Type B pancreatic cell (in vitro differentiated cells): ENCODE results near the gene RUSC2. TPM values are rescaled to one million over a fixed set of nuclear protein-coding genes. Genes with fewer than 3 reads are reported as not detected.
A peak's percentile ranks its signal among the peaks of the same experiment; 100 is the strongest.

Source experiments
- DNase-seq: peaks from one replicate; pipeline ENCODE4 v3.0.0; 2021; ENCODE audit warnings: mixed read lengths; ENCODE audit not compliant: unreplicated experiment; ENCODE audit errors: extremely low spot score
- H3K27ac Mint-ChIP-seq: 2 replicates; pipeline ENCODE4 v1.8.0; 2021; ENCODE audit warnings: mild to moderate bottlenecking, mixed read lengths
- H3K27me3 Mint-ChIP-seq: 2 replicates; pipeline ENCODE4 v1.8.0; 2021; ENCODE audit warnings: mixed read lengths
- H3K36me3 Mint-ChIP-seq: 2 replicates; pipeline ENCODE4 v1.8.0; 2021; ENCODE audit warnings: mixed read lengths
- H3K4me1 Mint-ChIP-seq: one replicate; pipeline ENCODE4 v1.8.0; 2021; ENCODE audit warnings: mixed read lengths; ENCODE audit not compliant: unreplicated experiment
- H3K4me3 Mint-ChIP-seq: 2 replicates; pipeline ENCODE4 v1.8.0; 2021; ENCODE audit warnings: mild to moderate bottlenecking, mixed read lengths
- H3K9me3 Mint-ChIP-seq: 2 replicates; pipeline ENCODE4 v1.8.0; 2021; ENCODE audit warnings: mixed read lengths
- CTCF ChIP-seq: fragments of 200-600 bp; sonication (generic); conservative IDR thresholded peaks from 2 replicates; pipeline ENCODE4 v1.5.0; 2021; ENCODE audit warnings: antibody characterized with exemption, mild to moderate bottlenecking
- long read RNA-seq: library from polyadenylated mRNA; unstranded; transcript quantifications from one replicate; pipeline ENCODE4 v2.0.0, GENCODE V29; 2020
- total RNA-seq: library from RNA; stranded (reverse); gene quantifications from 2 replicates; pipeline ENCODE4 v1.2.1, GENCODE V29; 2021; ENCODE audit warnings: low replicate concordance

The RUSC2 gene, protein sequence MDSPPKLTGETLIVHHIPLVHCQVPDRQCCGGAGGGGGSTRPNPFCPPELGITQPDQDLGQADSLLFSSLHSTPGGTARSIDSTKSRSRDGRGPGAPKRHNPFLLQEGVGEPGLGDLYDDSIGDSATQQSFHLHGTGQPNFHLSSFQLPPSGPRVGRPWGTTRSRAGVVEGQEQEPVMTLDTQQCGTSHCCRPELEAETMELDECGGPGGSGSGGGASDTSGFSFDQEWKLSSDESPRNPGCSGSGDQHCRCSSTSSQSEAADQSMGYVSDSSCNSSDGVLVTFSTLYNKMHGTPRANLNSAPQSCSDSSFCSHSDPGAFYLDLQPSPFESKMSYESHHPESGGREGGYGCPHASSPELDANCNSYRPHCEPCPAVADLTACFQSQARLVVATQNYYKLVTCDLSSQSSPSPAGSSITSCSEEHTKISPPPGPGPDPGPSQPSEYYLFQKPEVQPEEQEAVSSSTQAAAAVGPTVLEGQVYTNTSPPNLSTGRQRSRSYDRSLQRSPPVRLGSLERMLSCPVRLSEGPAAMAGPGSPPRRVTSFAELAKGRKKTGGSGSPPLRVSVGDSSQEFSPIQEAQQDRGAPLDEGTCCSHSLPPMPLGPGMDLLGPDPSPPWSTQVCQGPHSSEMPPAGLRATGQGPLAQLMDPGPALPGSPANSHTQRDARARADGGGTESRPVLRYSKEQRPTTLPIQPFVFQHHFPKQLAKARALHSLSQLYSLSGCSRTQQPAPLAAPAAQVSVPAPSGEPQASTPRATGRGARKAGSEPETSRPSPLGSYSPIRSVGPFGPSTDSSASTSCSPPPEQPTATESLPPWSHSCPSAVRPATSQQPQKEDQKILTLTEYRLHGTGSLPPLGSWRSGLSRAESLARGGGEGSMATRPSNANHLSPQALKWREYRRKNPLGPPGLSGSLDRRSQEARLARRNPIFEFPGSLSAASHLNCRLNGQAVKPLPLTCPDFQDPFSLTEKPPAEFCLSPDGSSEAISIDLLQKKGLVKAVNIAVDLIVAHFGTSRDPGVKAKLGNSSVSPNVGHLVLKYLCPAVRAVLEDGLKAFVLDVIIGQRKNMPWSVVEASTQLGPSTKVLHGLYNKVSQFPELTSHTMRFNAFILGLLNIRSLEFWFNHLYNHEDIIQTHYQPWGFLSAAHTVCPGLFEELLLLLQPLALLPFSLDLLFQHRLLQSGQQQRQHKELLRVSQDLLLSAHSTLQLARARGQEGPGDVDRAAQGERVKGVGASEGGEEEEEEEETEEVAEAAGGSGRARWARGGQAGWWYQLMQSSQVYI (N-terminal part only)
- 6.3 and 22.1 TPM in 2 replicates for total RNA-seq
- long read RNA-seq: 0 reads

DNA sequence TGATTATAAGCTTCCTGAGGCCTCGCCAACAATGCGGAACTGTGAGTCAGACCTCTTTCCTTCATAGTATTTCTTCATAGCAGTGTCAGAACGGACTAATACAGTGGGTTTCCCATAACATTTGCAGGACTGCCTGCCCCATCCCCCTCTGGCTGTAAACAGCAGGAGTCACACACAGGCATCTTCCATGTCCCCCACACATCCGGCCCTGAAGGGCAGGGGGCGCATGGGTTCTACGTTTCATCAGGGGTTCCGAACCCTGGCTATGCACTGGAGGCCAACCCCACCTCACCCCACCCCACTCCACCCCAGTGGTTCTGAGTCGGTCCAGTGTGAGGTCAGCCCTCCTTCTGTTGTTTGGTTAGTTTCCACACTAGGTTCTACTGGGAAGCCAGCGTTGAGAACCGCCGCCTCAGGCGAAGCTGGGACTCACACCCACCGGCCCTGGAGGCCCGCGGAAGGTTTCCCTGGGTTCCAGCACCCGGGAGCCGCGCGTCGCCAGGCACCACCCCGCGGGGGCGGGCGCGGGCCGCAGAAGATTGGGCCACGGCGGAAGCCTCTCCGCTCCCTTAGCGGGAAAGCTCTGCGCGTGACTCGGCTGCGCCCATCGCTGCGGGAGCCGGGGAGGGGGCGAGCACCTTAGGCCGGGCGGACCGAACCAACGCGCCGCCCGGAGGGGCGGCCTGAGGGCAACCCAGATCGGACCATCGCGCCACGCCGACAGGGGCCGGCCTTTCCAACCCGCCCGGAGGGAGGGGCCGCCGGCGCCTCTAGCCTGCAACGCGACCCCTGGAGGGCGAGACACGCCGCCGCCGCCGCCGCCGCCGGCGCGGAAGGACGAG, at the start of gene RUSC2:
Gene RUSC2 (plus strand): TSS at position 799 of the 842 bp plus-strand sequence. CDS start 56,411 bp downstream, outside the sequence.
- no peaks in the 10 kb centered on the region for H3K36me3 Mint-ChIP-seq
- peaks cover 3% of the 10 kb centered on the region for H3K9me3 Mint-ChIP-seq
- DNase-seq: peak; percentile 89
- H3K27ac Mint-ChIP-seq: peak within 1 kb of the TSS; percentile 80
- peak; percentile 62 for TF ChIP-seq CTCF
- peaks cover 29% of the 10 kb centered on the region for H3K4me1 Mint-ChIP-seq
- peak within 1 kb of the TSS; percentile 90 for H3K4me3 Mint-ChIP-seq
- H3K27me3 Mint-ChIP-seq: peaks cover 5% of the 10 kb centered on the region

GRCh38 chr9:35446012-35446411, 43.9 kb upstream of the RUSC2 start:
- H3K27ac Mint-ChIP-seq: no peak overlapping the region
- DNase-seq: no peak
- H3K9me3 Mint-ChIP-seq: no peaks in the 10 kb centered on the region
- no peak for TF ChIP-seq CTCF
- no peaks in the 10 kb centered on the region for H3K36me3 Mint-ChIP-seq
- H3K27me3 Mint-ChIP-seq: peaks cover 21% of the 10 kb centered on the region
- H3K4me3 Mint-ChIP-seq: no peak overlapping the region
- H3K4me1 Mint-ChIP-seq: no peaks in the 10 kb centered on the region

DNA sequence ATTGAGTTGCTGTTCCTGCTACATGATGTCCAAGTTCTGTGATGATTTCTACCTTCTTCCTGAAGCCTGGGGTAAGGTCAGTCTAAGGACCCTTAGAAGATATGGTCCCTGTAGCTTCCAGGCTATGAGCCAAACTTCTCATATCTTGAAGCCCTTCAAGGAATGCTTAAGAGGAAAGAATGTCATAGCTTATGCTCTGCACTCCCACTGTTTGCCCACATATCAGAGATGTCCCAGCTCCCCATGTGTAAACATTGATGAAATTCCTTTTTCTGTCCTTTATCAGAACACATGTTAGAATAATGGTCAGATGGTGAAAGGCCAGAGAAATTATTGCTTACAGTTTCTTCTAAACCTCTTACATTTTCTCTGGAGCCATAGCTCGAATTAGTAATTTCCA, 41.4 kb upstream of the RUSC2 start:
- DNase-seq: no peak
- no peaks in the 10 kb centered on the region for H3K9me3 Mint-ChIP-seq
- H3K27me3 Mint-ChIP-seq: peaks cover 34% of the 10 kb centered on the region
- H3K4me1 Mint-ChIP-seq: no peaks in the 10 kb centered on the region
- no peaks in the 10 kb centered on the region for H3K36me3 Mint-ChIP-seq
- H3K27ac Mint-ChIP-seq: no peak overlapping the region
- H3K4me3 Mint-ChIP-seq: no peak overlapping the region
- TF ChIP-seq CTCF: no peak

GRCh38 chr9:35452481-35452880, 37.4 kb upstream of the RUSC2 start:
- H3K27me3 Mint-ChIP-seq: peaks cover 30% of the 10 kb centered on the region
- TF ChIP-seq CTCF: no peak
- no peaks in the 10 kb centered on the region for H3K4me1 Mint-ChIP-seq
- peaks cover 4% of the 10 kb centered on the region for H3K9me3 Mint-ChIP-seq
- H3K27ac Mint-ChIP-seq: no peak overlapping the region
- DNase-seq: no peak
- no peak overlapping the region for H3K4me3 Mint-ChIP-seq
- H3K36me3 Mint-ChIP-seq: no peaks in the 10 kb centered on the region
